GM21737 (cell line): ENCODE measurements around the gene SERPINB2.
"Not testable (repeated sequence)": the region's sequence is repeated elsewhere in the genome, so short reads cannot be mapped to it uniquely, and the experiment has no call there.

Experiments
- ATAC-seq: cut with Tn5 transposase; IDR thresholded peaks from one replicate; pipeline ENCODE4 v1.9.1; 2021; ENCODE audit warnings: mild to moderate bottlenecking, moderate library complexity; ENCODE audit not compliant: unreplicated experiment

SERPINB2 gene

GRCh38 chr18:63930773-63931354 is 43.4 kb downstream of the SERPINB2 start:
- no peak for ATAC-seq

- peak; percentile 99 for ATAC-seq
Measured at GRCh38 chr18:63936156-63936931, 48.8 kb downstream of the SERPINB2 start.

GRCh38 chr18:63936932-63937393 is 49.5 kb downstream of the SERPINB2 start:
- no peak for ATAC-seq

GRCh38 chr18:63940008-63940407 is 52.5 kb downstream of the SERPINB2 start:
- ATAC-seq = no peak

GRCh38 chr18:63940543-63941050 is 53.1 kb downstream of the SERPINB2 start:
- not testable (repeated sequence) for ATAC-seq

- ATAC-seq = no peak
Measured at GRCh38 chr18:63947051-63947790, 59.7 kb downstream of the SERPINB2 start.

- peak; percentile 94 for ATAC-seq
Measured at GRCh38 chr18:63949068-63949737, 61.7 kb downstream of the SERPINB2 start, which contains the start of gene HMSD. Gene HMSD (plus strand): TSS chr18:63949301. CDS start chr18:63953456, 4,155 bp downstream.

GRCh38 chr18:63951302-63951705 is 63.8 kb downstream of the SERPINB2 start:
- peak; percentile 43 for ATAC-seq
